NOMO-1 treated with DMSO at 0.1 percent for 48 hours (cell line): ENCODE results near the gene TASOR.

ENCODE experiments used
- DNase-seq: peaks from one replicate; lab custom pipeline; 2025; ENCODE audit not compliant: unreplicated experiment; lab: John Stamatoyannopoulos, UW

The TASOR gene

GRCh38 chr3:56682462-56683121 lies 473 bp downstream of the TASOR start:
- DNase-seq: peak; percentile 64

- DNase-seq: no peak
Measured at GRCh38 chr3:56681984-56682461, 1.0 kb downstream of the TASOR start.

GRCh38 chr3:56680054-56680580 lies 2.9 kb downstream of the TASOR start:
- no peak for DNase-seq

GRCh38 chr3:56677286-56677685 lies 5.8 kb downstream of the TASOR start:
- no peak for DNase-seq

GRCh38 chr3:56673781-56674457 lies 9.1 kb downstream of the TASOR start:
- no peak for DNase-seq

GRCh38 chr3:56667973-56668579 lies 15.0 kb downstream of the TASOR start:
- DNase-seq: no peak

- DNase-seq: no peak
Measured at GRCh38 chr3:56664823-56665222, 18.2 kb downstream of the TASOR start.

- DNase-seq: no peak
Measured at GRCh38 chr3:56655709-56656108, 27.4 kb downstream of the TASOR start.

- no peak for DNase-seq
Measured at GRCh38 chr3:56654460-56654859, 28.6 kb downstream of the TASOR start.

GRCh38 chr3:56645407-56645806 lies 37.7 kb downstream of the TASOR start:
- no peak for DNase-seq

- DNase-seq: no peak
Measured at GRCh38 chr3:56633602-56634535, 49.2 kb downstream of the TASOR start.
